HepG2 (cell line): ENCODE data around the gene PDIA5. TPM values are rescaled to one million over a fixed set of nuclear protein-coding genes. Genes with fewer than 3 reads are reported as not detected.

Source experiments
- ATAC-seq: fragments of 200-7000 bp; cut with Tn5 transposase; 3 replicates; pipeline ENCODE4 v1.9.1; 2020; ENCODE audit warnings: mild to moderate bottlenecking, moderate library complexity
- BruUV-seq: library from RNA; stranded (reverse); fragments of 400-500 nt; replicated peaks from 2 replicates; lab custom pipeline; 2021; lab: Mats Ljungman, UMichigan
- CTCF ChIA-PET: fragments of 300-600 bp; formaldehyde crosslinking; extraction: SDS; loops from one replicate; lab custom pipeline; 2021; ENCODE audit warnings: low total read pairs, inconsistent platforms, low intra/inter-chr PET ratio; lab: Yijun Ruan, JAX
- POLR2A ChIA-PET: fragments of 350-600 bp; sonication (Branson Sonifier 250); formaldehyde crosslinking; loops from one replicate; lab custom pipeline; 2020; ENCODE audit warnings: antibody characterized with exemption, inconsistent platforms; lab: Yijun Ruan, JAX
- DNase-seq: peaks from one replicate; pipeline ENCODE4 v3.0.0-alpha.2; 2015; ENCODE audit warnings: low spot score
- FAIRE-seq: peaks from 3 replicates; lab custom pipeline; 2011; peaks lifted over from hg19 to GRCh38; lab: Jason Lieb, UNC
- H2AFZ ChIP-seq: one replicate; pipeline ENCODE4 v1.6.1; 2011; ENCODE audit warnings: low read length, inconsistent platforms
- H3K27ac ChIP-seq: fragments of 300-600 bp; 3 replicates; pipeline ENCODE4 v1.8.0; 2011; ENCODE audit warnings: mixed run types, mild to moderate bottlenecking, mixed read lengths, low read length, inconsistent platforms; ENCODE audit not compliant: insufficient read depth; ENCODE audit errors: extremely low read length
- H3K27me3 ChIP-seq, 2 experiments: fragments of 200-600 bp in 1 of 2; 2 replicates in 1 of 2; 3 replicates in 1 of 2; pipeline versions ENCODE4 v1.6.0 to v1.8.0; 2011; ENCODE audit warnings: low read length in 2 of 2, mild to moderate bottlenecking in 2 of 2, moderate library complexity in 2 of 2, inconsistent platforms in 1 of 2; ENCODE audit not compliant: insufficient read depth in 2 of 2, control insufficient read depth in 1 of 2
- H3K36me3 ChIP-seq, 2 experiments: fragments of 200-600 bp in 1 of 2; replicated peaks in 1 of 2; 2 replicates in 1 of 2; 3 replicates in 1 of 2; pipeline versions ENCODE4 v1.5.1 to v1.8.0; 2011; ENCODE audit warnings: low read length in 2 of 2, inconsistent platforms in 1 of 2; ENCODE audit not compliant: insufficient read depth in 2 of 2, control insufficient read depth in 1 of 2
- H3K4me1 ChIP-seq: 2 replicates; pipeline ENCODE4 v1.5.1; 2012; ENCODE audit warnings: low read length, inconsistent platforms; ENCODE audit not compliant: insufficient read depth
- H3K4me2 ChIP-seq: 2 replicates; pipeline ENCODE4 v1.6.0; 2011; ENCODE audit warnings: low read depth, low read length, inconsistent platforms
- H3K4me3 ChIP-seq, 3 experiments: fragments of 200-600 bp in 1 of 3; sonication (generic), shearing (Covaris generic) in 1 of 3; replicated peaks in 1 of 3; 2 replicates each; pipeline ENCODE4 v1.5.1; 2011 to 2016; ENCODE audit warnings: low read length in 3 of 3, inconsistent platforms in 2 of 3, low read depth in 2 of 3, mild to moderate bottlenecking in 2 of 3, control low read depth in 1 of 3, mixed read lengths in 1 of 3; ENCODE audit not compliant: insufficient read depth in 1 of 3
- H3K79me2 ChIP-seq: one replicate; pipeline ENCODE4 v1.6.1; 2011; ENCODE audit warnings: low read length, inconsistent platforms; ENCODE audit not compliant: insufficient read depth
- H3K9ac ChIP-seq: 2 replicates; pipeline ENCODE4 v1.6.0; 2011; ENCODE audit warnings: mild to moderate bottlenecking, low read depth, low read length, inconsistent platforms; ENCODE audit not compliant: insufficient read depth
- H3K9me3 ChIP-seq: 2 replicates; pipeline ENCODE4 v1.5.1; 2012; ENCODE audit warnings: mild to moderate bottlenecking, low read length
- H4K20me1 ChIP-seq: 2 replicates; pipeline ENCODE4 v1.6.0; 2011; ENCODE audit warnings: inconsistent platforms, mild to moderate bottlenecking, low read length, moderate library complexity; ENCODE audit not compliant: insufficient read depth
- AKAP8 ChIP-seq: sonication (generic); formaldehyde crosslinking; IDR thresholded peaks from 2 replicates; pipeline ENCODE4 v1.5.1; 2020; ENCODE audit warnings: mild to moderate bottlenecking, missing genetic modification reagents
- ATF7 ChIP-seq, 2 experiments: fragments of 450-650 bp in 1 of 2; sonication (generic) in 1 of 2; formaldehyde crosslinking in 1 of 2; IDR thresholded peaks; 2 replicates each; pipeline versions ENCODE4 v1.4.0 to v1.6.1; 2016 to 2020; ENCODE audit warnings: antibody characterized with exemption in 1 of 2, mild to moderate bottlenecking in 1 of 2, missing genetic modification reagents in 1 of 2
- MTERF4 ChIP-seq: sonication (generic); formaldehyde crosslinking; IDR thresholded peaks from 2 replicates; pipeline ENCODE4 v1.8.0; 2023; ENCODE audit warnings: mild to moderate bottlenecking, missing genetic modification reagents
- PITX1 ChIP-seq: sonication (generic); formaldehyde crosslinking; IDR thresholded peaks from 2 replicates; pipeline ENCODE4 v1.5.1; 2020; ENCODE audit warnings: mild to moderate bottlenecking, missing genetic modification reagents
- SAFB2 ChIP-seq: sonication (generic); formaldehyde crosslinking; IDR thresholded peaks from 2 replicates; pipeline ENCODE4 v1.5.1; 2020; ENCODE audit warnings: missing genetic modification reagents, low read depth, mild to moderate bottlenecking, borderline replicate concordance
- ZFP41 ChIP-seq: sonication (generic); formaldehyde crosslinking; IDR thresholded peaks from 2 replicates; pipeline ENCODE4 v1.4.0; 2020; ENCODE audit warnings: mild to moderate bottlenecking, missing genetic modification reagents, borderline replicate concordance
- ZNF407 ChIP-seq: sonication (generic); formaldehyde crosslinking; IDR thresholded peaks from one replicate; pipeline ENCODE4 v1.5.1; 2020; ENCODE audit warnings: mild to moderate bottlenecking, missing genetic modification reagents; ENCODE audit errors: not compliant biosample characterization
- ZNF83 ChIP-seq: sonication (generic); formaldehyde crosslinking; IDR thresholded peaks from 2 replicates; pipeline ENCODE4 v1.4.0; 2020; ENCODE audit warnings: missing genetic modification reagents, mild to moderate bottlenecking, borderline replicate concordance
- WGBS: methylation state at CpG from one replicate; pipeline ENCODE4 v1.1.6; 2017; ENCODE audit warnings: low lambda C conversion rate; 5-methylcytosine and 5-hydroxymethylcytosine counted together
- in situ Hi-C: cut with HindIII; loops from 2 replicates; pipeline ENCODE4 v1.10.0; 2017; ENCODE audit warnings: low pct_unique_long_range_greater_than_20kb; ENCODE audit not compliant: extremely low pct_ligation_motif_present
- intact Hi-C: fragments of 100-400 bp; cut with micrococcal nuclease; formaldehyde crosslinking; loops from one replicate; pipeline ENCODE4 v1.10.0; 2022; ENCODE audit not compliant: unreplicated experiment
- polyA plus RNA-seq, 8 experiments: library from polyadenylated mRNA; depleted of rRNA in 3 of 8; stranded (reverse) in 7 of 8; unstranded in 1 of 8; fragments of >200 nt; fragmentation: Illumina TruSeq in 4 of 8; extraction: Trizol in 4 of 8; gene quantifications; 2 replicates each; pipeline versions ENCODE4 v1.2.1 to v1.2.3, GENCODE V29; 2011 to 2016; ENCODE audit warnings: low read depth in 4 of 8, missing spikeins in 1 of 8, mixed read lengths in 1 of 8; ENCODE audit not compliant: insufficient read depth in 1 of 8
- total RNA-seq, 5 experiments: library from RNA; depleted of rRNA; stranded (reverse); fragments of >200 nt; fragmentation: Illumina TruSeq; extraction: Trizol; gene quantifications; 2 replicates each; pipeline ENCODE4 v1.2.3, GENCODE V29; 2016; ENCODE audit warnings: low read depth in 1 of 5
- TF ChIP-seq, protein P1 (sequence below): sonication (generic); formaldehyde crosslinking; IDR thresholded peaks from 2 replicates; pipeline ENCODE4 v1.8.1; 2022; ENCODE audit warnings: mild to moderate bottlenecking, missing genetic modification reagents

The PDIA5 gene
- total and polyA plus RNA-seq, 2 of the 13 experiments (the other 11 are each of a cell fraction or from before 2014, with no cell fraction given) = 51.3 to 74.3 TPM

DNA sequence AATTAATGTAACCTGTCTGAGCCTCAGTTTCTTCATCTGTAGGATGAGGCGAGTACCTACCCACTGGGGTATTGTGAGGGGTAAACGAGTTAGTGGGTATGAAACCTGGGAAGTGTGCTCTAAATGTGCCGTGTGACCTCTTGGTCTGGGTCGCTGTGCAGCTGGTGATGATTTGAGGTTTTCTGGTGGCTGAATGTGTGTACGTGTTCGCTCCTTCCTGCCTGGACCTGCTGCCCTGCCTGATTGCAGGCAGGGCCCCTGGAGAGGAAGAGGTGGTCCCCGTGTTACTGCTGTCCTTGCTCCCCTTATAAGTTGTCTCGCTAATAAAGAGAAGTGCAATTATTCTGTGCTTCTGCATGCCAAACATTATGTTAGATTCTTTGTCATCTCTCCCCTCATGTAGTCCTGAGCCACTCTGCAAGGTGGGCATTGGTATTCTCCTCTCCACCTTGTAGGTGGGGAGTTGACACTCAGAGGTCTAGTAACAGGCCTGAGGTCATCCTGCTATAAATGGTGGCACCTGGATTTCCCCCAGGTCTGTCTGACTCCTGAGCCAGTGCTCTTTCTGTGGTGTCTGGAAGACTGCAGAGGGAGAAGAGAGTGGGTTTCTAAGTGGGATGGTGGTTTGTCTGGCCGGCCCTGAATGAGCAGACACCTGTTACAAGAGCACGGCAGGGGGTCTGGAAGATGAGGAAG lies 15.7 kb downstream of the PDIA5 start (continued):
- TF ChIP-seq MTERF4 (CRISPR knock-in tag) (no peak), ZFP41 (CRISPR knock-in tag) (no peak), ZNF83 (no peak)

GRCh38 chr3:123083383-123084124 lies 16.7 kb downstream of the PDIA5 start:
- intact Hi-C loops (no loop called here), in situ Hi-C loops (no loop called here)
- Histone ChIP-seq H3K4me1 (peaks cover 84% of the 10 kb centered on the region), H3K9ac (0 out of 2 replicates have a peak overlapping the region, but pooled peaks have one; percentile 9), H3K36me3 (peaks cover 0 to 3% of the 10 kb centered on the region in 2 experiments; a peak in 2 of 5 replicates), H3K27ac (peak overlapping the region; percentile 83), H3K4me3 (peak overlapping the region in 1 of 3 experiments; percentile 61; a peak in 2 of 6 replicates), H3K27me3 (no peaks in the 10 kb centered on the region), H3K4me2 (peak overlapping the region; percentile 75), H2AFZ (no peak overlapping the region), H3K9me3 (no peaks in the 10 kb centered on the region), H4K20me1 (peaks cover 61% of the 10 kb centered on the region), H3K79me2 (peaks cover 85% of the 10 kb centered on the region)
- FAIRE-seq (no peak), DNase-seq (no peak), ATAC-seq (no peak)
- 60% methylated on average over 5 of the region's 8 CpGs for whole genome bisulfite sequencing
- no TSS peak for BruUV-seq
- ChIA-PET POLR2A (interaction anchor here (1.1 kb wide), 1 partner anchor 15 kb away, joined by 4 read pairs; no protein-coding TSS in a partner anchor), CTCF (no interaction called here)
- TF ChIP-seq PITX1 (CRISPR knock-in tag) = 0 out of 2 replicates have a peak, but pooled peaks have one; percentile 15
- TF ChIP-seq ZNF407 (CRISPR knock-in tag) = no peak
- TF ChIP-seq ATF7 (IDR thresholded peaks at IDR 0.05) = no peak
- TF ChIP-seq ATF7 (CRISPR knock-in tag; IDR thresholded peaks at IDR 0.05) = no peak
- TF ChIP-seq AKAP8 = no peak
- TF ChIP-seq, protein P1, sequence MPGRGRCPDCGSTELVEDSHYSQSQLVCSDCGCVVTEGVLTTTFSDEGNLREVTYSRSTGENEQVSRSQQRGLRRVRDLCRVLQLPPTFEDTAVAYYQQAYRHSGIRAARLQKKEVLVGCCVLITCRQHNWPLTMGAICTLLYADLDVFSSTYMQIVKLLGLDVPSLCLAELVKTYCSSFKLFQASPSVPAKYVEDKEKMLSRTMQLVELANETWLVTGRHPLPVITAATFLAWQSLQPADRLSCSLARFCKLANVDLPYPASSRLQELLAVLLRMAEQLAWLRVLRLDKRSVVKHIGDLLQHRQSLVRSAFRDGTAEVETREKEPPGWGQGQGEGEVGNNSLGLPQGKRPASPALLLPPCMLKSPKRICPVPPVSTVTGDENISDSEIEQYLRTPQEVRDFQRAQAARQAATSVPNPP (CRISPR knock-in tag) = no peak
- no peak for TF ChIP-seq SAFB2
